Measurements from ENCODE around the gene HLA-B. TPM values are rescaled to one million over a fixed set of nuclear protein-coding genes. Genes with fewer than 3 reads are reported as not detected.

Gene HLA-B
- total RNA-seq, 1 experiment from 2014 or later, result 68.6 TPM

GRCh38 chr6:31377029-31377428 is 20.1 kb upstream of the HLA-B start:
- Histone ChIP-seq H3K4me1 (ENCODE audit: insufficient read depth, low read length) (no peaks in the 10 kb centered on the region), H3K23me2 (ENCODE audit: insufficient read length, low read depth, low read length, poor library complexity, severe bottlenecking) (no peaks in the 10 kb centered on the region), H4K8ac (replicated peaks; ENCODE audit: insufficient read length, low read depth, low read length) (no peak overlapping the region), H3K18ac (ENCODE audit: insufficient read length, low read depth, low read length) (no peak overlapping the region), H3K27me3 (ENCODE audit: insufficient read depth, low read length) (no peaks in the 10 kb centered on the region), H2BK15ac (ENCODE audit: low read depth, low read length) (no peak overlapping the region), H3K9me3 (ENCODE audit: control insufficient read depth, low read depth, low read length) (no peaks in the 10 kb centered on the region), H3K23ac (ENCODE audit: insufficient read length, low read depth, low read length) (no peak overlapping the region), H3K79me2 (ENCODE audit: insufficient read depth, low read length) (no peaks in the 10 kb centered on the region), H3K27ac (ENCODE audit: insufficient read length, low read depth, low read length) (no peak overlapping the region), H2BK5ac (ENCODE audit: insufficient read length, low read length) (no peak overlapping the region), H3K56ac (ENCODE audit: insufficient read length, low read depth, low read length) (no peak overlapping the region), H2BK12ac (ENCODE audit: insufficient read length, low read depth, low read length) (no peak overlapping the region), H4K91ac (ENCODE audit: insufficient read length, low read depth, low read length) (no peak overlapping the region), H3K79me1 (ENCODE audit: insufficient read depth, low read depth, low read length, poor library complexity, severe bottlenecking) (no peaks in the 10 kb centered on the region), H3K14ac (ENCODE audit: insufficient read depth, low read length) (no peak overlapping the region), H3K9ac (ENCODE audit: extremely low read depth, insufficient read length, low read length) (no peak overlapping the region), H2AFZ (ENCODE audit: low read length) (no peak overlapping the region), H2AK5ac (ENCODE audit: insufficient read length, low read length) (no peak overlapping the region), H3K4ac (ENCODE audit: low read depth, low read length) (no peak overlapping the region), H2BK20ac (ENCODE audit: low read depth, low read length, poor library complexity, severe bottlenecking) (no peak overlapping the region), H2BK120ac (ENCODE audit: low read depth, low read length, poor library complexity, severe bottlenecking) (no peak overlapping the region), H4K20me1 (ENCODE audit: control insufficient read depth, insufficient read depth, insufficient read length) (no peaks in the 10 kb centered on the region), H4K5ac (ENCODE audit: insufficient read length, low read depth, low read length) (no peak overlapping the region), H3T11ph (ENCODE audit: low read length) (no peak overlapping the region), H3K4me2 (ENCODE audit: insufficient read depth, insufficient read length, low read length) (no peak overlapping the region)
- H3K27me3 Mint-ChIP-seq (ENCODE audit: low read depth), result peaks cover 5% of the 10 kb centered on the region
- H3K9me3 Mint-ChIP-seq, result peaks cover 8% of the 10 kb centered on the region in 2 experiments; a peak in 4 of 5 replicates
- H3K4me3 Mint-ChIP-seq, result no peak overlapping the region
- TF ChIP-seq CTCF (conservative IDR thresholded peaks at IDR 0.05), result no peak
- WGBS (ENCODE audit: extremely low coverage, insufficient read length, low lambda C conversion rate), result no CpG with 5 or more reads among the region's 4 CpGs
- no peaks in the 10 kb centered on the region for H3K4me1 Mint-ChIP-seq
- H3K36me3 Mint-ChIP-seq (ENCODE audit: insufficient read depth in 1 of 3, low read depth in 3 of 3), result peaks cover 0 to 3% (median 0%) of the 10 kb centered on the region in 3 experiments; a peak in 2 of 7 replicates
- no peak overlapping the region for H3K27ac Mint-ChIP-seq
- DNase-seq, result no peak
